Activated CD8-positive, alpha-beta T cell treated with anti-CD3 and anti-CD28 coated beads for 36 hours (primary cell): ENCODE data around the gene PICALM. TPM values are rescaled to one million over a fixed set of nuclear protein-coding genes. Genes with fewer than 3 reads are reported as not detected.
"Not testable (repeated sequence)": the region's sequence is repeated elsewhere in the genome, so short reads cannot be mapped to it uniquely, and the experiment has no call there.

ENCODE experiments used
- ATAC-seq: fragments of 200-7000 bp; cut with Tn5 transposase; one replicate; pipeline ENCODE4 v1.10.0; 2021; ENCODE audit warnings: mild to moderate bottlenecking, moderate library complexity
- CTCF ChIA-PET: fragments of 350-600 bp; sonication (Branson Sonifier 250); formaldehyde crosslinking; loops from one replicate; lab custom pipeline; 2021; ENCODE audit warnings: antibody characterized with exemption; lab: Charles Lee
- POLR2A ChIA-PET: fragments of 350-600 bp; sonication (Branson Sonifier 250); formaldehyde crosslinking; loops from one replicate; lab custom pipeline; 2021; ENCODE audit warnings: antibody characterized with exemption; lab: Charles Lee
- DNase-seq: peaks from one replicate; pipeline ENCODE4 v3.0.0-alpha.2; 2020
- H3K27ac Mint-ChIP-seq: one replicate; pipeline ENCODE4 v1.8.0; 2021; ENCODE audit warnings: mild to moderate bottlenecking, mixed read lengths
- H3K27me3 Mint-ChIP-seq: one replicate; pipeline ENCODE4 v1.8.0; 2021; ENCODE audit warnings: mixed read lengths
- H3K36me3 Mint-ChIP-seq: one replicate; pipeline ENCODE4 v1.8.0; 2021; ENCODE audit warnings: low read depth, mixed read lengths
- H3K4me1 Mint-ChIP-seq: one replicate; pipeline ENCODE4 v1.8.0; 2021; ENCODE audit warnings: low read depth, mixed read lengths
- H3K4me3 Mint-ChIP-seq: one replicate; pipeline ENCODE4 v1.8.0; 2021; ENCODE audit warnings: mild to moderate bottlenecking, moderate library complexity, mixed read lengths
- H3K9me3 Mint-ChIP-seq: one replicate; pipeline ENCODE4 v1.8.0; 2021; ENCODE audit warnings: mixed read lengths
- intact Hi-C: fragments of 100-400 bp; cut with micrococcal nuclease; formaldehyde crosslinking; loops from one replicate; pipeline ENCODE4 v1.10.0; 2022
- total RNA-seq, 2 experiments: library from RNA; stranded (reverse); gene quantifications; one replicate each; pipeline ENCODE4 v1.2.3, GENCODE V29; 2021
- TF ChIP-seq, protein P1 (sequence below): fragments of 200-600 bp; IDR thresholded peaks from one replicate; pipeline ENCODE4 v1.8.0; 2022; ENCODE audit warnings: antibody characterized with exemption, mild to moderate bottlenecking

The PICALM gene
- total RNA-seq, 2 experiments from 2014 or later, result 57.5 to 61.2 TPM

DNA sequence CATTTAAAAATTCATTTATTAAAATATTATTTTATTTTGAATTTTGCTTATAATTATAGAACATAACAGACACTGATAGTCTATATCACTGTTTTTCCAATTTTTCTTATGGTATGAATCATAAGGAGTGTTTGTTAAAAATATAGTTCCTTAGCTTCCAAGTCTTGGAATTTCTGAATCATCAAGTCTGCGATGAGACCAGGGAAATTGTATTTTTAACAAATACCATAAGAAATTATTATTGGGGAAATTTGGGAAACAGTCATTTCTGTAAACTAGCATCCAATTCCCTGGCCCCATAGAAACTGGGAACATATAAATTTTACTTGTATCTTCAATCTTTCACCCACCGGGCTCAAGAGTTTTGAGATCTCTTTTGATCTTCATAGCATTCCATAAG is 38.0 kb upstream of the PICALM start:
- Mint-ChIP-seq H3K4me1 (peaks cover 5% of the 10 kb centered on the region), H3K36me3 (no peaks in the 10 kb centered on the region), H3K27ac (no peak overlapping the region), H3K4me3 (no peak overlapping the region), H3K27me3 (peaks cover 5% of the 10 kb centered on the region), H3K9me3 (no peaks in the 10 kb centered on the region)
- CTCF ChIA-PET, result no interaction called here
- POLR2A ChIA-PET, result no interaction called here
- ATAC-seq (no peak), DNase-seq (no peak)
- TF ChIP-seq, protein P1, sequence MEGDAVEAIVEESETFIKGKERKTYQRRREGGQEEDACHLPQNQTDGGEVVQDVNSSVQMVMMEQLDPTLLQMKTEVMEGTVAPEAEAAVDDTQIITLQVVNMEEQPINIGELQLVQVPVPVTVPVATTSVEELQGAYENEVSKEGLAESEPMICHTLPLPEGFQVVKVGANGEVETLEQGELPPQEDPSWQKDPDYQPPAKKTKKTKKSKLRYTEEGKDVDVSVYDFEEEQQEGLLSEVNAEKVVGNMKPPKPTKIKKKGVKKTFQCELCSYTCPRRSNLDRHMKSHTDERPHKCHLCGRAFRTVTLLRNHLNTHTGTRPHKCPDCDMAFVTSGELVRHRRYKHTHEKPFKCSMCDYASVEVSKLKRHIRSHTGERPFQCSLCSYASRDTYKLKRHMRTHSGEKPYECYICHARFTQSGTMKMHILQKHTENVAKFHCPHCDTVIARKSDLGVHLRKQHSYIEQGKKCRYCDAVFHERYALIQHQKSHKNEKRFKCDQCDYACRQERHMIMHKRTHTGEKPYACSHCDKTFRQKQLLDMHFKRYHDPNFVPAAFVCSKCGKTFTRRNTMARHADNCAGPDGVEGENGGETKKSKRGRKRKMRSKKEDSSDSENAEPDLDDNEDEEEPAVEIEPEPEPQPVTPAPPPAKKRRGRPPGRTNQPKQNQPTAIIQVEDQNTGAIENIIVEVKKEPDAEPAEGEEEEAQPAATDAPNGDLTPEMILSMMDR, result no peak
- intact Hi-C loops, result no loop called here

DNA sequence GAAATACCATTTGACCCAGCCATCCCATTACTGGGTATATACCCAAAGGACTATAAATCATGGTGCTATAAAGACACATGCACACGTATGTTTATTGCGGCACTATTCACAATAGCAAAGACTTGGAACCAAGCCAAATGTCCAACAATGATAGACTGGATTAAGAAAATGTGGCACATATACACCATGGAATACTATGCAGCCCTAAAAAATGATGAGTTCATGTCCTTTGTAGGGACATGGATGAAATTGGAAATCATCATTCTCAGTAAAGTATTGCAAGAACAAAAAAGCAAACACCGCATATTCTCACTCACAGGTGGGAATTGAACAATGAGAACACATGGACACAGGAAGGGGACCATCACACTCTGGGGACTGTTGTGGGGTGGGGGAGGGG is 37.1 kb upstream of the PICALM start:
- CTCF ChIA-PET, intact Hi-C loops, ATAC-seq, H3K27me3 Mint-ChIP-seq, POLR2A ChIA-PET, H3K4me3 Mint-ChIP-seq, DNase-seq, H3K9me3 Mint-ChIP-seq, H3K27ac Mint-ChIP-seq, H3K36me3 Mint-ChIP-seq, H3K4me1 Mint-ChIP-seq: not testable (repeated sequence)

DNA sequence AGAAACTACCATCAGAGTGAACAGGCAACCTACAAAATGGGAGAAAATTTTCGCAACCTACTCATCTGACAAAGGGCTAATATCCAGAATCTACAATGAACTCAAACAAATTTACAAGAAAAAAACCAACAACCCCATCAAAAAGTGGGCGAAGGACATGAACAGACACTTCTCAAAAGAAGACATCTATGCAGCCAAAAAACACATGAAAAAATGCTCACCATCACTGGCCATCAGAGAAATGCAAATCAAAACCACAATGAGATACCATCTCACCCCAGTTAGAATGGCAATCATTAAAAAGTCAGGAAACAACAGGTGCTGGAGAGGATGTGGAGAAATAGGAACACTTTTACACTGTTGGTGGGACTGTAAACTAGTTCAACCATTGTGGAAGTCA is 36.7 kb upstream of the PICALM start:
- H3K27ac Mint-ChIP-seq, H3K4me1 Mint-ChIP-seq, POLR2A ChIA-PET: not testable (repeated sequence)

DNA sequence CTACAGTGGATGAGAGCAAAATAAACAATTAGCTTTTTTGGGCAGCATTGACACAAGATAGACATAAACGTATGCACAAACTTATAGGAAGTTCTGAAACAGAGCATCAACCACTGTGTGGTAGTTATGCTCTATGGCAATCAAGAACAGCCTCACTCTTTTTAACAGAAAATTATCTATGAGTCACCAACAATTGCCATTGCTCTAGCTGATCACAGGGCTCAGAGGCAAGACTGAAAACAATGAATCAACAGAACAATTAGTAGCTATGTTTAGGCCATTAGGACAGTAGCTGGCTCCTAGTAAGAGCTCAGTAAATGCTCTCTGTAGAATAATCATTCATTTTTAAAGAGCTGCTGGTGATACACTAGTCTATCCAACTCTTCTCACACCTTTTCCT is 34.9 kb upstream of the PICALM start:
- peaks cover 2% of the 10 kb centered on the region for H3K4me1 Mint-ChIP-seq
- ATAC-seq (peak; percentile 49), DNase-seq (no peak)
- POLR2A ChIA-PET, result interaction anchor here (0.6 kb wide), 1 partner anchor 326 kb away, joined by 3 read pairs; no protein-coding TSS in a partner anchor
- CTCF ChIA-PET, result interaction anchor here (1.0 to 1.7 kb wide), 3 partner anchors 12 to 90 kb away, joined by 4 to 5 read pairs (median 4); no protein-coding TSS in a partner anchor
- H3K27me3 Mint-ChIP-seq, result peaks cover 6% of the 10 kb centered on the region
- TF ChIP-seq, protein P1, result no peak
- no peaks in the 10 kb centered on the region for H3K9me3 Mint-ChIP-seq
- intact Hi-C loops, result no loop called here
- no peak overlapping the region for H3K27ac Mint-ChIP-seq
- H3K36me3 Mint-ChIP-seq, result no peaks in the 10 kb centered on the region
- H3K4me3 Mint-ChIP-seq, result no peak overlapping the region

More for the DNA sequence above, 36.7 kb upstream of the PICALM start:
- H3K9me3 Mint-ChIP-seq, H3K4me3 Mint-ChIP-seq, ATAC-seq, intact Hi-C loops, DNase-seq, CTCF ChIA-PET, H3K36me3 Mint-ChIP-seq, H3K27me3 Mint-ChIP-seq: not testable (repeated sequence)

DNA sequence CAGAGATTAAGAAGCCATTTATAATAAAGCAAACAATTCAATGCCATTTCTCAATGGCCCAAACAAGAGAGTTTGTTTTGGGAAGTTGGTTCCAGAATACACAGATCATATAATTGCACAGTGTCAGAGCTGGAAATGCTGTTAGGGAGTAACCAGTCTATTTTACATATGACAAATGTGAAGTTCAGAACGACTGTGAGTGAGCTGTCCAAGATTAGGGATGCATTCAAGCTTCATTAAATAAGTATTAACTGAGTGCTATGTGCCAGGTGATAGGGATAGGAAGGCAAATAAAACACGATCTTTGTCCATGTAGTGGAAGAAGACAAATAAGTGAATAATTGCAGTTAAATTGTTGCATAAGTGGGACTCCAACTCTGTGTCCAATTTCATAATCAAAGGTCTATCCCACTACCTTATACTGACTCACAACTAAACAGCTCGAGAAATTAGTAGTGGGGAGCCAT is 33.1 kb upstream of the PICALM start:
- Mint-ChIP-seq H3K27ac (no peak overlapping the region), H3K9me3 (no peaks in the 10 kb centered on the region), H3K4me1 (no peaks in the 10 kb centered on the region), H3K4me3 (no peak overlapping the region), H3K36me3 (no peaks in the 10 kb centered on the region), H3K27me3 (peaks cover 6% of the 10 kb centered on the region)
- ChIA-PET POLR2A (no interaction called here), CTCF (interaction anchor here (0.7 to 2.0 kb wide), 5 partner anchors 13 to 91 kb away, joined by 3 to 6 read pairs (median 3); no protein-coding TSS in a partner anchor)
- DNase-seq, result no peak
- no peak for ATAC-seq
- TF ChIP-seq, protein P1, result no peak
- intact Hi-C loops, result no loop called here

DNA sequence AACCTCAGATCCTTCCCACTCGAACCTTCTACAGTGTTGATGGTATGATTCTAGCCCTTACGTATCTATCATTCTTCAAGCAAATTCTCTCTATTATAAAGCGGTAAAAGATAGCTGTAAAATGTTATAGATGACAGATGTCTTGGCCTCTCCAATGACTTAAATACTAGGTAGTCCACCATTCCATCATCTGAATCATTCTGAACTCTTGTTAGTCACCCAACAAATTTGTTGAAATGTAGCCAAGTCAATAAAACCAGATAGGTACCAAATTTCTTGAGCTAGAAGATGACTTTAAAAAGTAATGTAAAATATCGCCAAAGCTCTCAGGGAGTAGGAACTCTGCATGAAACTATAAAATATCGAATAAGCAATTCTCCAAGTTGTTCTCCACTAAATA is 32.6 kb upstream of the PICALM start:
- no peak for DNase-seq
- Mint-ChIP-seq H3K4me1 (no peaks in the 10 kb centered on the region), H3K27me3 (peaks cover 6% of the 10 kb centered on the region), H3K36me3 (no peaks in the 10 kb centered on the region), H3K27ac (no peak overlapping the region), H3K9me3 (no peaks in the 10 kb centered on the region), H3K4me3 (no peak overlapping the region)
- POLR2A ChIA-PET, result no interaction called here
- ATAC-seq, result no peak
- intact Hi-C loops, result no loop called here
- TF ChIP-seq, protein P1, result no peak
- CTCF ChIA-PET, result interaction anchor here (0.7 to 2.0 kb wide), 6 partner anchors 12 to 92 kb away, joined by 3 to 6 read pairs (median 3); no protein-coding TSS in a partner anchor
